Measurements from ENCODE around the gene LAMA2. TPM values are rescaled to one million over a fixed set of nuclear protein-coding genes. Genes with fewer than 3 reads are reported as not detected.

Gene LAMA2
- total RNA-seq, 4 donors from 2014 or later: 97.3 to 509 (median 200) TPM

- DNase-seq (ENCODE audit: low spot score): no peak
- no peak for TF ChIP-seq CTCF (IDR thresholded peaks at IDR 0.05)
- ATAC-seq (ENCODE audit: low FRiP score): no peak
Observed at GRCh38 chr6:129364037-129364436, 481.1 kb downstream of the LAMA2 start.

- ATAC-seq (ENCODE audit: low FRiP score) (no peak), DNase-seq (ENCODE audit: low spot score) (no peak)
- no peak for TF ChIP-seq CTCF (IDR thresholded peaks at IDR 0.05)
Observed at GRCh38 chr6:129364767-129365166, 481.8 kb downstream of the LAMA2 start.

GRCh38 chr6:129368076-129368475, 485.1 kb downstream of the LAMA2 start:
- TF ChIP-seq CTCF (IDR thresholded peaks at IDR 0.05): no peak
- ATAC-seq (ENCODE audit: low FRiP score) (no peak), DNase-seq (ENCODE audit: low spot score) (no peak)

GRCh38 chr6:129368970-129369369, 486.0 kb downstream of the LAMA2 start:
- no peak for ATAC-seq (ENCODE audit: low FRiP score)
- no peak for TF ChIP-seq CTCF (IDR thresholded peaks at IDR 0.05)
- no peak for DNase-seq (ENCODE audit: low spot score)

- no peak for DNase-seq (ENCODE audit: low spot score)
- ATAC-seq (ENCODE audit: low FRiP score): no peak
- TF ChIP-seq CTCF (IDR thresholded peaks at IDR 0.05): no peak
Observed at GRCh38 chr6:129369737-129370136, 486.8 kb downstream of the LAMA2 start.

- no peak for TF ChIP-seq CTCF (IDR thresholded peaks at IDR 0.05)
- no peak for ATAC-seq (ENCODE audit: low FRiP score)
- DNase-seq (ENCODE audit: low spot score): no peak
Observed at GRCh38 chr6:129370268-129370916, 487.5 kb downstream of the LAMA2 start.

GRCh38 chr6:129381885-129382284, 498.9 kb downstream of the LAMA2 start:
- no peak for TF ChIP-seq CTCF (IDR thresholded peaks at IDR 0.05)
- no peak for DNase-seq (ENCODE audit: low spot score)
- no peak for ATAC-seq (ENCODE audit: low FRiP score)

Measured in omental fat pad (tissue), 4 donors.